ENCODE results near the gene ELF1. TPM values are rescaled to one million over a fixed set of nuclear protein-coding genes. Genes with fewer than 3 reads are reported as not detected.
"Not testable (repeated sequence)": the region's sequence is repeated elsewhere in the genome, so short reads cannot be mapped to it uniquely, and the experiment has no call there.

ELF1 gene
- total RNA-seq, 1 donor from 2014 or later = 25.0 TPM

- DNase-seq (ENCODE audit: low read depth) = no peak
These were observed 35.9 kb downstream of the ELF1 start for GRCh38 chr13:40983259-40983658.

GRCh38 chr13:40982772-40983171 is 36.3 kb downstream of the ELF1 start:
- DNase-seq (ENCODE audit: low read depth) = no peak

GRCh38 chr13:40981949-40982348 is 37.2 kb downstream of the ELF1 start:
- no peak for DNase-seq (ENCODE audit: low read depth)

- no peak for DNase-seq (ENCODE audit: low read depth)
These were observed 37.8 kb downstream of the ELF1 start for GRCh38 chr13:40981361-40981760.

GRCh38 chr13:40980461-40980860 is 38.7 kb downstream of the ELF1 start:
- no peak for DNase-seq (ENCODE audit: low read depth)

- DNase-seq (ENCODE audit: low read depth) = no peak
These were observed 39.9 kb downstream of the ELF1 start for GRCh38 chr13:40979232-40979631.

- DNase-seq (ENCODE audit: low read depth) = not testable (repeated sequence)
These were observed 41.0 kb downstream of the ELF1 start for GRCh38 chr13:40978109-40978508.

GRCh38 chr13:40975441-40975840 is 43.7 kb downstream of the ELF1 start:
- DNase-seq (ENCODE audit: low read depth) = peak; percentile 19

- peak; percentile 57 for DNase-seq (ENCODE audit: low read depth)
These were observed 44.4 kb downstream of the ELF1 start for GRCh38 chr13:40974460-40975407.

GRCh38 chr13:40973409-40973808 is 45.7 kb downstream of the ELF1 start:
- DNase-seq (ENCODE audit: low read depth) = no peak

- DNase-seq (ENCODE audit: low read depth) = no peak
These were observed 47.8 kb downstream of the ELF1 start for GRCh38 chr13:40971321-40971720.

- DNase-seq (ENCODE audit: low read depth) = no peak
These were observed 48.3 kb downstream of the ELF1 start for GRCh38 chr13:40970803-40971202.

- no peak for DNase-seq (ENCODE audit: low read depth)
These were observed 49.8 kb downstream of the ELF1 start for GRCh38 chr13:40969169-40969901.

- no peak for DNase-seq (ENCODE audit: low read depth)
These were observed 50.6 kb downstream of the ELF1 start for GRCh38 chr13:40968416-40969000.

- DNase-seq (ENCODE audit: low read depth) = no peak
These were observed 52.8 kb downstream of the ELF1 start for GRCh38 chr13:40966298-40966697.

- peak; percentile 40 for DNase-seq (ENCODE audit: low read depth)
These were observed 55.2 kb downstream of the ELF1 start for GRCh38 chr13:40963927-40964326.

GRCh38 chr13:40961826-40962225 is 57.3 kb downstream of the ELF1 start:
- no peak for DNase-seq (ENCODE audit: low read depth)

- DNase-seq (ENCODE audit: low read depth) = no peak
These were observed 57.9 kb downstream of the ELF1 start for GRCh38 chr13:40961214-40961613.

- no peak for DNase-seq (ENCODE audit: low read depth)
These were observed 58.4 kb downstream of the ELF1 start for GRCh38 chr13:40960716-40961115.

GRCh38 chr13:40958655-40959054 is 60.5 kb downstream of the ELF1 start:
- no peak for DNase-seq (ENCODE audit: low read depth)

- DNase-seq (ENCODE audit: low read depth) = no peak
These were observed 72.6 kb downstream of the ELF1 start for GRCh38 chr13:40946485-40946884.

GRCh38 chr13:40943073-40943472 is 76.0 kb downstream of the ELF1 start:
- no peak for DNase-seq (ENCODE audit: low read depth)
